ENCODE measurements around the gene TEX38. TPM values are rescaled to one million over a fixed set of nuclear protein-coding genes. Genes with fewer than 3 reads are reported as not detected.
"Not testable (repeated sequence)": the region's sequence is repeated elsewhere in the genome, so short reads cannot be mapped to it uniquely, and the experiment has no call there.

The TEX38 gene
- total RNA-seq, 1 donor from 2014 or later, result not detected

GRCh38 chr1:46654012-46654411 lies 17.6 kb upstream of the TEX38 start:
- no peak for TF ChIP-seq CTCF (IDR thresholded peaks at IDR 0.05)
- Mint-ChIP-seq H3K27ac (no peak overlapping the region), H3K27me3 (no peaks in the 10 kb centered on the region), H3K4me1 (no peaks in the 10 kb centered on the region), H3K9me3 (peaks cover 9% of the 10 kb centered on the region), H3K4me3 (no peak overlapping the region), H3K36me3 (ENCODE audit: low read depth) (peaks cover 76% of the 10 kb centered on the region)
- CTCF ChIA-PET, result no interaction called here
- intact Hi-C loops (cut with micrococcal nuclease), result no loop called here
- ATAC-seq (ENCODE audit: low read depth) (no peak), DNase-seq (no peak)
- POLR2A ChIA-PET, result no interaction called here

- DNase-seq; POLR2A ChIA-PET; intact Hi-C loops (cut with micrococcal nuclease); H3K4me1 Mint-ChIP-seq; ATAC-seq (ENCODE audit: low read depth); H3K9me3 Mint-ChIP-seq; H3K4me3 Mint-ChIP-seq; CTCF ChIA-PET; H3K27me3 Mint-ChIP-seq; H3K27ac Mint-ChIP-seq: not testable (repeated sequence)
- H3K36me3 Mint-ChIP-seq (ENCODE audit: low read depth), result peaks cover 75% of the 10 kb centered on the region
Measured at GRCh38 chr1:46654698-46655097, 17.0 kb upstream of the TEX38 start.

- no peak for TF ChIP-seq CTCF (IDR thresholded peaks at IDR 0.05)
- Mint-ChIP-seq H3K4me3 (no peak overlapping the region), H3K27me3 (no peaks in the 10 kb centered on the region), H3K9me3 (peaks cover 4% of the 10 kb centered on the region), H3K36me3 (ENCODE audit: low read depth) (peaks cover 64% of the 10 kb centered on the region), H3K4me1 (no peaks in the 10 kb centered on the region), H3K27ac (no peak overlapping the region)
- CTCF ChIA-PET, result no interaction called here
- DNase-seq, result no peak
- POLR2A ChIA-PET, result no interaction called here
- intact Hi-C loops (cut with micrococcal nuclease), result no loop called here
- no peak for ATAC-seq (ENCODE audit: low read depth)
Measured at GRCh38 chr1:46655848-46656247, 15.8 kb upstream of the TEX38 start.

GRCh38 chr1:46656643-46657042 lies 15.0 kb upstream of the TEX38 start:
- ChIA-PET POLR2A (no interaction called here), CTCF (no interaction called here)
- H3K36me3 Mint-ChIP-seq (ENCODE audit: low read depth), result peaks cover 64% of the 10 kb centered on the region
- H3K27me3 Mint-ChIP-seq, result no peaks in the 10 kb centered on the region
- no peak overlapping the region for H3K4me3 Mint-ChIP-seq
- intact Hi-C loops (cut with micrococcal nuclease), result no loop called here
- no peak overlapping the region for H3K27ac Mint-ChIP-seq
- H3K4me1 Mint-ChIP-seq, result no peaks in the 10 kb centered on the region
- no peak for TF ChIP-seq CTCF (IDR thresholded peaks at IDR 0.05)
- H3K9me3 Mint-ChIP-seq, result peaks cover 4% of the 10 kb centered on the region
- no peak for ATAC-seq (ENCODE audit: low read depth)
- DNase-seq, result no peak

GRCh38 chr1:46657775-46658174 lies 13.9 kb upstream of the TEX38 start:
- Mint-ChIP-seq H3K9me3 (peaks cover 4% of the 10 kb centered on the region), H3K4me3 (no peak overlapping the region), H3K36me3 (ENCODE audit: low read depth) (peaks cover 57% of the 10 kb centered on the region), H3K27me3 (no peaks in the 10 kb centered on the region), H3K27ac (no peak overlapping the region), H3K4me1 (no peaks in the 10 kb centered on the region)
- ChIA-PET POLR2A (no interaction called here), CTCF (no interaction called here)
- no peak for ATAC-seq (ENCODE audit: low read depth)
- no peak for DNase-seq
- intact Hi-C loops (cut with micrococcal nuclease), result no loop called here
- TF ChIP-seq CTCF (IDR thresholded peaks at IDR 0.05), result no peak

- no peak for TF ChIP-seq CTCF (IDR thresholded peaks at IDR 0.05)
- CTCF ChIA-PET, result no interaction called here
- peaks cover 4% of the 10 kb centered on the region for H3K9me3 Mint-ChIP-seq
Measured at GRCh38 chr1:46659307-46659870, 12.3 kb upstream of the TEX38 start.

GRCh38 chr1:46660116-46660515 lies 11.5 kb upstream of the TEX38 start:
- POLR2A ChIA-PET; H3K27ac Mint-ChIP-seq; H3K9me3 Mint-ChIP-seq; H3K27me3 Mint-ChIP-seq; CTCF ChIA-PET; H3K4me3 Mint-ChIP-seq; H3K4me1 Mint-ChIP-seq; DNase-seq; ATAC-seq (ENCODE audit: low read depth); intact Hi-C loops (cut with micrococcal nuclease): not testable (repeated sequence)
- H3K36me3 Mint-ChIP-seq (ENCODE audit: low read depth), result peaks cover 51% of the 10 kb centered on the region

More at GRCh38 chr1:46659307-46659870, 12.3 kb upstream of the TEX38 start:
- H3K4me3 Mint-ChIP-seq, result no peak overlapping the region
- POLR2A ChIA-PET, result no interaction called here
- H3K36me3 Mint-ChIP-seq (ENCODE audit: low read depth), result peaks cover 54% of the 10 kb centered on the region
- ATAC-seq (ENCODE audit: low read depth), result no peak
- DNase-seq, result no peak
- intact Hi-C loops (cut with micrococcal nuclease), result no loop called here
- no peaks in the 10 kb centered on the region for H3K4me1 Mint-ChIP-seq
- no peaks in the 10 kb centered on the region for H3K27me3 Mint-ChIP-seq
- H3K27ac Mint-ChIP-seq, result no peak overlapping the region

GRCh38 chr1:46662919-46663318 lies 8.7 kb upstream of the TEX38 start:
- H3K4me3 Mint-ChIP-seq; H3K9me3 Mint-ChIP-seq; POLR2A ChIA-PET; DNase-seq; CTCF ChIA-PET; H3K27me3 Mint-ChIP-seq; intact Hi-C loops (cut with micrococcal nuclease); ATAC-seq (ENCODE audit: low read depth); H3K27ac Mint-ChIP-seq: not testable (repeated sequence)
- Mint-ChIP-seq H3K36me3 (ENCODE audit: low read depth) (peaks cover 28% of the 10 kb centered on the region), H3K4me1 (peaks cover 16% of the 10 kb centered on the region)

Data from activated B cell treated with CpG ODN at 0.5 μM for 24 hours (primary cell).